Left colon (tissue), 2 donors: ENCODE data around the gene ANP32A. TPM values are rescaled to one million over a fixed set of nuclear protein-coding genes. Genes with fewer than 3 reads are reported as not detected.

Experiments used
- ATAC-seq: fragments of 200-7000 bp; cut with Tn5 transposase; one replicate; pipeline ENCODE4 v1.9.1; 2020; ENCODE audit warnings: mild to moderate bottlenecking, moderate library complexity
- DNase-seq, 2 donors: peaks; one replicate each; pipeline ENCODE4 v3.0.0-alpha.2; 2020
- intact Hi-C, 2 donors: fragments of 100-400 bp; cut with DNase I in 1 of 2; cut with micrococcal nuclease in 1 of 2; formaldehyde crosslinking; loops; one replicate each; pipeline versions ENCODE4 v1.11.2 to v1.14.0; 2022; cut with DNase I, micrococcal nuclease
- total RNA-seq, 2 donors: library from RNA; stranded (reverse); fragmentation: NEBNext Ultra II Directional; extraction: Animal tissue kit (Norgen Biotek cat#: 25700); gene quantifications; one replicate each; pipeline ENCODE4 v1.2.1, GENCODE V29; 2021
- donor health status: DM: no; HTN: no; CAD: no.
- donor health status: DM: yes; HTN: yes; CAD: no.

Gene ANP32A
- total RNA-seq, 2 donors from 2014 or later, result 91.9 to 122 TPM

DNA sequence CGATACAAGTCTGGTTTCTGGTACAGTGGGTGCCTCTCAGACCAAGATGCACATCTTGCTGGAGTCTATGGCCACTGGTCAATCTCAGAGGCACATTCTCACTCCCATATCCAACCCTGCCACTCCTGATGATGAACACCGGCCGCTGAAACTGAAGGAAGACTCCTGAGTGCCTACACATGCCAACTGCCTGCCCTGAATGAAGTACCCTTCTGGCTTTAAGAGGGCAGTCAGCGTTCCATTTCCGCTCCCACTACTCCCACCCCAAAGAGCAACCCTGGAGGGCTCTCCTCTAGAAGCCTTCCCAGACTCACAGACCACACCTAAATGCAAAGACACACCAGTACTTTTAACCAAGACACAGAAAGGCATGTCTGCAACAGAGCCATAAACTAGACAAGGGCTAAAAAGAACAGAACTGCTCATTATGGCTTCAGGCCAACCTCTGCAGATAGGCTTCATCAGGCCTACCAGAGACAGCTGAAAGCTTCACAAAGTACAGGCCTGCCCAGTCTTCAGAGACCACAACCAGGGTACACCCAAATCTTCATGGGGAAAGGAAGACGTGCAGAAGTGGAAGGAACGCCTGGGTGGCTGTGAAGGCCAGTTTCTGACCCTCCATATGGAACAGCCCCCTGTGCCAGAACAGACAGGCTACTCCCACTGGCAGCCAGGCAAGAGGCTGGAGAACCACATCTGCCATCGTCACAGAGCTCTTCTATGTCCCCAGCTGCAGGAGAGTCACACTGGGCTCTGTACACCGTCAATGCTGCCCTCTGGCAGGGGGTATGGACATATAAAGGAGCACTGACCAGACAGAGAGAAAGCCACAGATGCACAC, 14.3 kb downstream of the ANP32A start:
- peak; percentile 28 for ATAC-seq
- DNase-seq, result no peak
- intact Hi-C loops, result no loop called here

DNA sequence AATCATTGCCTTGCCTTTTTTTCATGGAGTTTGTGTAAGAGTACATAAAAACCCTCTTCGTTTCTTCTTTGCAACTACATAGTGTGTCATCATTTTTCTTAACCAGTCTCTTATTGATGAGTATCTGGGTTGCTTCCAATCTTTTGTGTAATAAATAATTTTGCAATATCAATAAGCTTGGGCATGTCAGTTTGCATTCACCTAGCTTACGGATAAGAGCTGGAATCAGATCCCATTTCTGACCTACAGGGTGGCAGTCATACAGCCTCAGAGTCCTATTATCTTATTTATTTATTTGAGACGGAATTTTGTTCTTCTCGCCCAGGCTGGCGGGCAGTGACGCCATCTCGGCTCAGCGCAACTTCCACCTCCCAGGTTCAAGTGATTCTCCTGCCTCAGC, 18.3 kb downstream of the ANP32A start:
- intact Hi-C loops, result no loop called here
- ATAC-seq (no peak), DNase-seq (no peak)

DNA sequence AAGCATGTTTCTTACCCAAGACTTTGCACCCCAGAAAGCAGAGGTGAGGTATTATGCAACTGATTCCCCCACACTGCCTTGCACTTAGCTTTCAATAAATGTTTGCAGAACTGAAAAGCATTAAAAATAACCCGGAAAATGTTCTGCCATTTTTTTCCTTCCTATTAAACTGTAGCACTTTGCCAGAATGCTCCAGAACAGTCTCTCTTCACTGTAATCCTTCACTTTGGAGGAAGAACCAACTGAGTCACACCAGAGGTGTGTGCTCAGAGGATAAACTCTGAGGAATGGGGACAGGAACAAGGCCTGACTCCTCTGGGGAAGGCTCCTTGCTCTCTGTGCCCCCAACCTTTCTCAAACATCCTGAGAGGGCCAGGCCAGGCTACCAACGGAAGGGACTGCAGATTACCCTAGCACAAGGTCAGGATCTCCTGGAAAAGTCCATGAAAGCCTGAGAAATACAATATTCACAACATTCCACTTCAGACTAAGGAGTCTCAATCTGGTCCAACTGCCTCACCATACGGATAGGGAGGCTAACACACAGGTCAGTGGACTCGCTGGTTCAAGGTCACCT, 19.0 kb downstream of the ANP32A start:
- DNase-seq, result no peak
- no peak for ATAC-seq
- intact Hi-C loops, result no loop called here

DNA sequence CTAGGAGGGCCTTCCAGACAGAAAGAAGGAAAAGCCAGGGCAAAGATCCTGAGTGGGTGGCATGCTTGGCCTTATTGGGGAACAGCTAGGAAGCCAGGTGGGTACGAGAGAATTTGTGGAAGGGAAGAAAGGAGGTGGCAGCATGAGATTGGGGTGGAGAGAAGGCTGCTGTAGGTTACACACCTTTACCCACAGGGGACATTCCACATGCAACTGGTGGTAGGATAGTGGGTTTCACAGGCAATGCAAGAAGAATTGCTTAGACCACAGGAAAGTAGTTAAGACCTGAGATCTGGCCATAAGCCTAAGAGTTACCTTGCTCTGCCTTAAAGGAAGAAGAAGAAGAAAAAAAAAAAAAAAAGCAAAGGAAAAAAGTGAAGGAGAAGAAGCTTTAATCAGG, 19.8 kb downstream of the ANP32A start:
- intact Hi-C loops, result no loop called here
- no peak for ATAC-seq
- DNase-seq, result no peak

DNA sequence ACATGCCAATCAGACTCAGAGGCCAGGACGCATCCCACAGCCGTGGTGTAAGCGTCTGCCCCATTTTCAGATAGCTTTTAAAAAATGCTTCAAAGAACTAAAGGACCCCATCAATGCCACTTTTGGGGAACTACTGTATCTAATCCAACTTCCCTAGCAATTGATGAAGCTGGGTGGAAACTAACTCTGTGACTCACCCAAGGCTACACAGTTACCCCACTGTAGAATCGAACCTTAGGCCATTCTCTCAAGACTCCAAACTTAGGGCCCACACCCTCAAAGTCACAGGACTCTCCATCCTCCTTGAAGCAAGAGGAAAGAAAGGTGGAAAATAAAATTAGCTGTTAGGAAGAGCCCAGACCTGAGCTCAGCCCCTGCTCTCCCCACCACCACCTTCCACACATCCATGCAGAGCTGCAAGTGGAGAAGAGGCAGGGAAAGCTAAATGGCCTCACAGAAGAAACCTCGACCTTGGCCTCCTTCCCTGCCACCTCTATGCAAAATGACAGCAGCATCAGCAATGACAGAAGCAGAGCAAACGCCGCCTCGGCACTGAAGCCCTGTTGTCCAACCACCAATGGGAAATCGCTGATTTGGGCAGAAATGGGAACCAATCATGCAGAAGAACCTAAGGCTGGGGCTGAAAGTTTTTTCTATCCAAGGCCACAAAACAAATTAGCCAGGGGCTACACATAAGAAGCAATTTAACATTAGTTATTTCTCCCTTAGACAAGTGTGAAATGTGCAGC, 22.2 kb downstream of the ANP32A start:
- DNase-seq, result no peak
- intact Hi-C loops, result no loop called here
- ATAC-seq, result no peak

DNA sequence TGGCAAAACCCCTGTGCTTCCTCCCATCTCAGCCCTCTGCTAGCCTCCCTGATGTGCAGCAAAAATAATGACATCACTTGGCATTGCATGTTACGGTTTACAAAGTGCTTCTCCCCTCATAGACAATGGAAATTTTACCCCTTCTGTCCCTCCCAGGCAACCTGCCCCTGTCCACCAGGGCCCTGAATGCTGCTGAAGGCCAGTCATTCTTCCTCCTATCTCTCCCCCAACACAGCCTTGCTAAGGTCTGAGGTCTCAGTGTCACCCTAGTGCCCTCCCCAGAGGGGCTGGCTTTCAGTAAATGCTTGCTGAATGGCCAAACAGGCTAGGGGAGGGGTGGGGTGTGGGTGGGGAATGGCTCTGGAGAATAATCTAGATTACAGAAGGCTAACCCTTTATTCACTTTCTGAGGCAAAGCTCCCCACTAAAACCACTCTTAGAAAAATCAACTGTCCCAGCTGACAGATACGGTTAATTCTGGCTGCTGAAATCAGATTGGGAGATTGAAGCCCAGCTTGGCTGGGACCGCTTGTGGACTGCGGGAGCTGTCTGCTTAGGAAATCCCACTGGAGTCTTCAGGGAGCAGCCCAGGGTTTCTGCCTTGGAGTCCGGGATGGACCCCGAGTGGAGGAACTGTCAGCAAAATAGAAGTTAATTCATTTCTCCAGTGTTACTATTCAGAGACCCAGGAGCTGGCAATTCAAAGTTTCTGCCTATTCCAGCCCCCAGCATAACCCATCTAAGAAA, 22.9 kb downstream of the ANP32A start:
- intact Hi-C loops, result no loop called here
- DNase-seq (no peak), ATAC-seq (no peak)

DNA sequence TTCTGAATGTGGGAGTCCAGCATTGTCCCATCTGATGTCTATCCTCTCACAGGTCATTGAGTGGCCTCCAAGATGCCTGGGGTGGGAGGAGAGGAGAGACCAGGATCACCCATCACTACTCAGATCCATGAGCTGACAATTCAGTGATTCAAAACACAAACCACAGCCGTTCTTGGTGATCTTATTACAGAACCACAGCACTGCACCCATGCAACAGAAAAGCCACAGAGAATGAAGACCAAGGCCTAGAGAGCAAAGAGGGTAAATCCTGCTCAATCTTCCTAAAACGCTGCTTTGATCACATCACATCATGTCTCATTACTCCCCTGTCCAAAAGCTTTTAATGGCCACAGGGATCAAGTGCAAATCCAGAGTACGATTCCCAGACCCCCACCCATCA, 23.5 kb downstream of the ANP32A start:
- DNase-seq (no peak), ATAC-seq (no peak)
- intact Hi-C loops, result no loop called here

DNA sequence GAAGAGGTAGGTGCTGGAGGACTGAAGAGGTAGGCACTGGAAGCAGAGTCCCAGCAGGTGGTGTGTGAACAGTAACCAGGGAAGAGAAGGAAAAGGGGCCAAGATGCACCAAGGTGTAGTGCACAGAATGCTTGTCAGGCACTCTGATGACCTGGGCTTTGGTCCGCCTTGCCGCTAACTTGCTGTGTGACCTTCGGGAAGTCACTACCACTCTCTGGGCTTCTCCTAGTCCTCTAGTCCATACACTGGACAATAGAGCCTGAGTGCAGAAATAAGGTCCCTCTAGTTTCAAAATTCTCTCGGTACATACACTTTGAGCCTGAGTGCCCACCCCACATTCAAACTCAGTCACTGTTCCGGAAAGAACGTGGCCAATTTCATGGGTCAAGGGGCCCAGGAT, 24.1 kb downstream of the ANP32A start:
- ATAC-seq, result no peak
- DNase-seq, result no peak
- intact Hi-C loops, result no loop called here

DNA sequence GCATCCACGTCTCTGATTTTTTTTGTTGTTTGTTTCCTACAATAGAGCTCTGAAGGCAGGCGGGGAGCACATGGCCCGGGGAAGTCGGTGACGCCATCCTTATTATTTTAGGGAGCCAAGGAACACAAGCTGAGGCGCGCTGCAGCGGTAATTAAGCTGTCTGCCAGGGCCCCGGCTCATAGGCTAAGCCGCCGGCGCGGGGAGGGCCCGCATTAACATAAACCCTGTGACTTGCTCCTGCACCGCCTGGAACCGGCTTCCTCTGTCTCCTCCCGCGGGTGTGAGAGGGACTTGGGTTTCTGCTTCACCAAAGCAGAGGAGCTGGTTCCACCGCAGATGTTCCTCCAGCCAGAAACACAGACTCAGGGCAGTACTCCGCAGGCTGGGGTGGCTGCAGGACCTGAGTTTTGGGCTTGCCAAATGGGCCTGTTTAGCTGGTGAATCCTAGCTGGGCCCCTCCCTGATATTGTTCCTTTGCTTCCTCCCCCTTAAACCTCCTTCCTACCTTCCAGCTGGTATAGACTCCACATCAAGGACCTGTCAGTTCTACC, 25.3 kb downstream of the ANP32A start:
- intact Hi-C loops, result no loop called here
- ATAC-seq (peak; percentile 85), DNase-seq (peak; percentile 92 to 94)

DNA sequence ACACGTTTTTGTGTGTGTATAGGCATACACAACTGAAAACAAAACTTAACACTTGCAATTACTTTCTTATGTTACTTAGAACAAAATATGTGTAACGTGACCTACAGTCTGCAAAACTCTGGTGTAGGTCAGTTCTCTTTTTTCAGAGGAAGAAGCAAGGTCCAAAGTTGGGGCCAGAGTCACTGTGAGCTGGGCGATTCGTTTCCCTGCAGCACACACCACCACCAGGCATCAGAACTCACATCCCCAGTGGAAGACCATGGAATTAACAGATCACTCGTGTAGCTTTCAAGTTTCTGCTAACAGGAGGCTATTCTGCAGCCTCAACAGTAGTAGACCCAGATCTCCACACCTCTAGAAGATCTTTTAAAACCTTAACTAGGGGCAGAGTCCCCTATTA, 25.8 kb downstream of the ANP32A start:
- DNase-seq, result no peak
- intact Hi-C loops, result no loop called here
- ATAC-seq, result peak; percentile 21

DNA sequence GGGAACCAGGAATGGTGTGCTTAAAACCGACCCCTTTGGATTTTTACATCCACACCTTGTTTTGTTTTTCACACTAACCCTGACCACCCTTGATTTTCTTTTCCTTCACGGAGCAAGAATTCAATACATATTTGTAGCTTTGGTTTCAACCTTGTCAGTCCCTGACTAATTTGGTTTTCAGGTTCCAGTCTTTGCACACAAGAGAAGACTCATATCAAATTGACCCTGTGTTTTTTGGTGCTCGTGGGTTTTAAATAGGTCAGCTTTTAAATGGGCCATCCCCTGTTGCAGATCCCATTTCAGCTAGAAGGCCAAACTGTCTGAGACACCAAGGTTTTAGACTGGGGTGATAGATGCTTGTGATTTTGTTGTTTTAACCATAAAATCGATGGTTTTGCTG, 26.4 kb downstream of the ANP32A start:
- intact Hi-C loops, result no loop called here
- no peak for ATAC-seq
- DNase-seq, result no peak

DNA sequence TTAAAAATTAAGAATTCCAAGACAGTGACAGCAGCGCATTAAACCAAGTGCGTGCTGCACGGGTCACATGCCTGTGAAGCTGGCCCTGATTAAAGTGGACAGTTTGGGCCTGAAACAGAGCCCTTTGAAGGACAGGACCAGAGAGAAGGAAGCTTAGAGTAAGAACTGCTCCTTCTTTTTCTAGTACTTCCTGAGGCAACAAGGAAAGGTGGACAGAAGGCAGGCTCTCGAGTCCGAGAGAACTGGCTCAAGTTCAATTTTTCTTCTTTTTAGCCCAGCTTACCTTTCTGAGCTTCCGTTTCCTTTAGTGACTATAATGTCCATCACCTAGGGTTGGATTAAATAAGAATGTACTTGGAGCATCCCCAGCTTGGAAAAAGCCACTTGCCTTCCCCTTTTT, 26.9 kb downstream of the ANP32A start:
- intact Hi-C loops, result no loop called here
- ATAC-seq (no peak), DNase-seq (no peak)

DNA sequence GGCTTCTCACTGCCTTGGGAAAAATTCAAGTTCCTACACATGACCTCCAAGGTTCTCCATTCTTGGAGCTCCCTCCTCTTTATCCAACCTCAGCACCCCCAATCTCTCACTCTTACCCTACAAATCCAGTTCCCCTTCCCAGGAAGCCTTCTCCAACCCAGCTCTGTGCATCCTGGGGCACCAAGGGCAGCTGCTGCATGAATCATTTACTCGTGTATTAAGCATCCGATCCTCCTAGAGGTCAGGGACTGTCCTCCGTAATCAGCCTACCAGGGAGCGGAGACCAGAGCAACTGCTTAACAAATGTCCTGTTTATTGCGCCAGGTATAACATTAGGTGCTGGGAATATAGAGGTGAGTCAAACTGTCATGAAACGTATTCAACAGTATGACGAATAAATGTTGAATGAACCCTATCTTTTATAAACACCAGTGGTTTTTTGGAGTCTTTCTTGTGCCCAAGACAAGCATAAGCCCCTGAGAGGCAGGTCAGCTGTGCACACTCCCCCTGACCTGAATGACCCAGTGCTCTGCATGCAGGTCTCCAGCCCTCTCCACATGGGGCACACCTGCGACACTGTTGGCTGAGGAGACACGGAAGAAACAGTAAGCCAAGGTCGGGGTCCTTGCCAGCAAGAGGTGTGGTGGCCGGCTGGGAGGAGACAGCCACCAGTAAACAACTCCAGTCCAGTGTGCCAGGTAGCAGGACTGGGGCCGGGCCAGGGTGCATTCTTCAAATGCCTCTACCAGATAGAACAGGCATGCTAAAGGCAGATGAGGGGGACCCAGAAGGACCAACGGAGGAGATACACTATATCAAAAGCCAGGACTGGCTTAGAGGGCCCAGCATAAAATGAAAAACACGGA, 27.6 kb downstream of the ANP32A start:
- ATAC-seq, result peak; percentile 80
- DNase-seq, result peak; percentile 81 to 88

DNA sequence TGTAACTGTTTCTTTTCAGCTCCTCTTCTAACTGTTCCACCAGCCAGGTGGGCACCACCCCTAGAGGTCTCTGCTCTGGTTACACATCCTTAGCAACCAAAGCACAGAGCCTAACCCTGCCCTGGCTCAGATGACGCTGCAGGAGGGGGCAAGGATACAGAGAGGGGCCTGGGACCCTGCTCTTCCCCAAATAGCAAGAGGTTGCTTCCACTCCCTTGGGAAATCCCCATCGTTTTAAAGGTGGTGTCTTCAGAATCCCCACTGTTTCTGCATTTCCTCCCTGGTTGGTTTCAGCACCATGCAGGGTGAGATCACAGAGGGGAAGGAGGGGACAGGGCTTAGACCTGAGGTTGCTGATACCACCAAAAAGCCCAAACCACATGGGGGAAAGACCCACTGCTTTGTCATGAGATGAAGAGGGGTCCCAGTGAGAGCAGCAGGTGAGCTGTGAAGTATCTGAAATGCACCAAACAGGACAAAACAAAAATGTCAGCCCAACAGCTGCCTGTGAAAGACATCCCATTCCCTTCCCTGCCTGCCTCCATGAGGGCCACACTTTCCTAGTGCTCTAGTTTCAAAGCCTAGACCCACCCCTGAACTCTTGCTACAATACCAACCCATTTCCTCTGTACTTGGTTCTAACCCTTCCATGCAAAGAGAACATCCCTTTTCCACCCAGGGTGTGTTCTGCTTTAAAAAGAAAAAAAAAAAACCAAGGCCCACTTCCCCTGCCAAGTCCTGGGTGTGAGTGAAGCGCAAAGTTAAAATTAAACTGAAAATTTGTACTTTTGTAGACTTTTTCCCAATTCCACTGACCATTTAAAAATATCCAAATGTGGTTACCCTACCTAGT, 29.0 kb downstream of the ANP32A start:
- DNase-seq (no peak), ATAC-seq (no peak)

More for the DNA sequence above, 27.6 kb downstream of the ANP32A start:
- intact Hi-C loops, result no loop called here

DNA sequence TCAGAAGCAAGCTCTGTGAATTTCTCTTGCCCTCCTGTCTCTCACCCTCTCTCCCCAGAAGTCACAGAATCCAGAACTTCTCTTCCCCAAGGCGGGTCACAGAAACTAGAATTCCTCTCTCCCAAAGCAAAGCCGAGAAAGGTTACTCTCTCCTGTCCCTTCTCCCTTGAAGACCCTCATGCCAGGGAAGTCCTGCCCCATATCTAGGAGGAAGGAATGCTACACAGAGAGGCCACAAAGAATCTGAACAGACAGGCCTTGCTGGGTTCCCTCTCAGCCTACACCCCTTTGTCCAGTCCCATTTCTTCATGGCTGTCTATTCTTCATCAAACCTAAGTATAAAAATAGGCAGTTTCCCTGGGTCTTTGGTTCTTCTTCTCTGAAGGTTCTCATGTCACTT, 29.8 kb downstream of the ANP32A start:
- ATAC-seq (no peak), DNase-seq (no peak)
- intact Hi-C loops, result no loop called here

More for the DNA sequence above, 29.0 kb downstream of the ANP32A start:
- intact Hi-C loops, result no loop called here

DNA sequence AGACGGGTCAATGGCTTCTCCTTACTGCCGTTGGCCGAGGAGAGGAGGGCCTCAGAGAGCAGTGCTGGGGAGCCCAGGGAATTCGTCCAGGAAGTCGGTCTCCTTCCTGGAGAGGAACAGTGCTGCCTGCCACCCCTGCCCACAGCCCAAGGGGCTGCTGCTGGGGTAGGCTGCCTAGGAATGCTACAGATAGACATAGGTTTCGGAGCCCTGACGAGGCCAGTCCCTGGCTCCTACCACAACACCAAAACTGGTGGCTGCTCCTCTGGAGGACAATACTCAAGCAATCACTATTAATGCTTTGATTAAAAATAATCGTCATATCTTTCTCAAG, 30.5 kb downstream of the ANP32A start:
- intact Hi-C loops, result no loop called here
- DNase-seq, result no peak
- no peak for ATAC-seq

DNA sequence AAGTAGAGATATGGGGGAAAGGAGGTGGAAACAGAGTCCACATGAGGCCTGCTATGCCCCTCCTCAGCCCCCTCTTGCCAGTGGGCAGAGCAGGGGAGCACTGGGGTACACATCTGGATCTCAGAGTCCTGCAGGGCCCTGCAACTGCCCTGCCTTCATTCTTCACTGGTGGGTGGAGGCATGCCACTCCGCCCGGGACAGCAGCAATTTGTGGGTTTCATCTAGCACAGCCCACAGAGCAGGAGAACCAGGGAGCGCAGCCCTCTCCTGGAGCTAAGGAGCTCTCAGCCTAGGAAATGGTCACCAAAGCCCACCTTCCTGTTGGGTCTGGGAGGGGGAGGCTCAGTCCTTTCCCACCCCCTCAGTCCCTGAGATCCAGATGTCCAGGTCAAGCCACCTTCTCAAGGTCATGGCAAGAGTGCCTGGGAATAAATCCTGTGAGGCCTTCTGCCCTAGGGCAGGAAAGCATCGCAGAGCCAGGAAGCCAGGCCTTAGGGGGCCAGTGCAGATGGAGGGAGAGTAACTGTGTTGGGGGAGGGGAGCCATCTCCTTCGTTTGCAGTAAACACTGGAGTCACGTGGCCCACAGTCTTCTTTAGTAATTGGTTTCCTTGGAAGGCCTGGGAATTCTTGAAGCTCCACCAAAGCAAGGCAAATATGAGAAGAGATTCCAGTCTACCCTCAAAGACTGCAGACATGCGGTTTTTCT, 31.0 kb downstream of the ANP32A start:
- intact Hi-C loops, result loop anchor here (10.0 kb wide), 1 partner anchor 85 kb away; no protein-coding TSS in a partner anchor
- DNase-seq (no peak), ATAC-seq (no peak)
